ENCODE results near the gene KCNH4.

GRCh38 chr17:42110301-42111264, 70.4 kb downstream of the KCNH4 start:
- TF ChIP-seq POLR2A (IDR thresholded peaks at IDR 0.05; ENCODE audit: low read length) (no peak), GATA1 (IDR thresholded peaks at IDR 0.05; ENCODE audit: low read depth, low read length) (no peak)

Data from erythroblast (primary cell).